ENCODE measurements around the gene SLC8A1. TPM values are rescaled to one million over a fixed set of nuclear protein-coding genes. Genes with fewer than 3 reads are reported as not detected.
A peak's percentile ranks its signal among the peaks of the same experiment; 100 is the strongest.

Gene SLC8A1
- total RNA-seq, 2 donors from 2014 or later = 4.7 to 6.3 TPM

- no peak for DNase-seq
- TF ChIP-seq CTCF (conservative IDR thresholded peaks at IDR 0.05) = peak; percentile 43
- 94 to 100% methylated on average over 5 to 6 of the region's 6 CpGs for WGBS, 2 experiments (ENCODE audit: insufficient coverage in 1 of 2, insufficient read length in 1 of 2)
- Histone ChIP-seq H3K27ac (ENCODE audit: low read depth, low read length) (no peak overlapping the region), H3K27me3 (ENCODE audit: control insufficient read depth, insufficient read depth, low read length, poor library complexity, severe bottlenecking) (no peaks in the 10 kb centered on the region), H3K9ac (ENCODE audit: extremely low read depth, low read length, poor library complexity, severe bottlenecking) (no peak overlapping the region), H3K4me1 (ENCODE audit: control insufficient read depth, insufficient read depth, low read length) (no peaks in the 10 kb centered on the region), H3K9me3 (ENCODE audit: control insufficient read depth, low read length) (no peaks in the 10 kb centered on the region), H3K4me3 (ENCODE audit: low read length) (no peak overlapping the region), H3K36me3 (ENCODE audit: control insufficient read depth, insufficient read depth, low read length) (no peaks in the 10 kb centered on the region)
- Mint-ChIP-seq H3K9me3 (no peaks in the 10 kb centered on the region), H3K36me3 (ENCODE audit: low read depth) (no peaks in the 10 kb centered on the region), H3K4me1 (no peaks in the 10 kb centered on the region), H3K27ac (no peak overlapping the region), H3K27me3 (ENCODE audit: insufficient read depth) (no peaks in the 10 kb centered on the region), H3K4me3 (no peak overlapping the region)
Observed at GRCh38 chr2:40178171-40178778, 273.6 kb downstream of the SLC8A1 start.

DNA sequence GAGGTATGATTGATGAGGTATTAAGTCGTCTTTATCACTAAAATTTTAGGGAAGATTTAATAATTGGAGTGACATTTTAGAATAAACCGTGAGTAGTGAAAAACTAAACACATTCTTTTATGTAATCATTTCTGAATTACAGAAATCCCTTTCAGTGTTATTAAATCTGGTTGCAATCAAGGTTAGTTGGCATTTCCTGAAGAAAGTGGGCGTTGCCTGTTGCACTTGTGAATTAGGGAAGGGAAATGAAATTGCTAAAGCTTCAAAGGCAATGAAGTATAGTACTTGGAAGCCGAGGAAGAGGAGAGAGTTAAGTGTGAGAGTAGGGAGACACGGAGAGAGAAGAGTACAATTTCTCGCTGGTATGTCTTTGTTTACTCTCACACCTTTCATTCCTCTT lies 274.5 kb downstream of the SLC8A1 start:
- Mint-ChIP-seq H3K27ac (no peak overlapping the region), H3K36me3 (ENCODE audit: low read depth) (no peaks in the 10 kb centered on the region), H3K4me1 (no peaks in the 10 kb centered on the region), H3K4me3 (no peak overlapping the region), H3K9me3 (no peaks in the 10 kb centered on the region), H3K27me3 (ENCODE audit: insufficient read depth) (no peaks in the 10 kb centered on the region)
- DNase-seq = no peak
- Histone ChIP-seq H3K27ac (ENCODE audit: low read depth, low read length) (no peak overlapping the region), H3K36me3 (ENCODE audit: control insufficient read depth, insufficient read depth, low read length) (no peaks in the 10 kb centered on the region), H3K4me3 (ENCODE audit: low read length) (no peak overlapping the region), H3K27me3 (ENCODE audit: control insufficient read depth, insufficient read depth, low read length, poor library complexity, severe bottlenecking) (no peaks in the 10 kb centered on the region), H3K4me1 (ENCODE audit: control insufficient read depth, insufficient read depth, low read length) (no peaks in the 10 kb centered on the region), H3K9me3 (ENCODE audit: control insufficient read depth, low read length) (no peaks in the 10 kb centered on the region), H3K9ac (ENCODE audit: extremely low read depth, low read length, poor library complexity, severe bottlenecking) (no peak overlapping the region)
- TF ChIP-seq CTCF (conservative IDR thresholded peaks at IDR 0.05) = no peak
- WGBS, 2 experiments (ENCODE audit: insufficient coverage in 1 of 2, insufficient read length in 1 of 2) = 81 to 100% methylated on average over 1 to 5 of the region's 6 CpGs

GRCh38 chr2:40173276-40173675 lies 278.6 kb downstream of the SLC8A1 start:
- no peaks in the 10 kb centered on the region for H3K27me3 ChIP-seq (ENCODE audit: control insufficient read depth, insufficient read depth, low read length, poor library complexity, severe bottlenecking)
- Mint-ChIP-seq H3K27me3 (ENCODE audit: insufficient read depth) (no peaks in the 10 kb centered on the region), H3K36me3 (ENCODE audit: low read depth) (no peaks in the 10 kb centered on the region), H3K4me1 (peaks cover 2% of the 10 kb centered on the region), H3K4me3 (no peak overlapping the region), H3K27ac (no peak overlapping the region), H3K9me3 (no peaks in the 10 kb centered on the region)
- H3K27ac ChIP-seq (ENCODE audit: low read depth, low read length) = no peak overlapping the region
- no peaks in the 10 kb centered on the region for H3K4me1 ChIP-seq (ENCODE audit: control insufficient read depth, insufficient read depth, low read length)
- 83 to 90% methylated on average over 2 of the region's 2 CpGs for WGBS, 2 experiments (ENCODE audit: insufficient coverage in 1 of 2, insufficient read length in 1 of 2)
- H3K4me3 ChIP-seq (ENCODE audit: low read length) = no peak overlapping the region
- TF ChIP-seq CTCF (conservative IDR thresholded peaks at IDR 0.05) = no peak
- H3K9ac ChIP-seq (ENCODE audit: extremely low read depth, low read length, poor library complexity, severe bottlenecking) = no peak overlapping the region
- no peaks in the 10 kb centered on the region for H3K9me3 ChIP-seq (ENCODE audit: control insufficient read depth, low read length)
- H3K36me3 ChIP-seq (ENCODE audit: control insufficient read depth, insufficient read depth, low read length) = no peaks in the 10 kb centered on the region
- no peak for DNase-seq
